SU-DHL-6 (cell line): ENCODE measurements around the gene PDGFC.

Source experiments
- H2AFZ ChIP-seq: fragments of 200-600 bp; sonication (generic); 2 replicates; pipeline ENCODE4 v1.6.1; 2014; ENCODE audit warnings: low read depth, mild to moderate bottlenecking, moderate library complexity, mixed read lengths, antibody characterized with exemption, low read length; ENCODE audit not compliant: severe bottlenecking
- H3F3A ChIP-seq: fragments of 200-600 bp; shearing (Covaris generic); 2 replicates; pipeline ENCODE4 v1.6.0; 2016; ENCODE audit warnings: antibody characterized with exemption, mild to moderate bottlenecking; ENCODE audit not compliant: insufficient read depth
- H3K27ac ChIP-seq: fragments of 200-600 bp; sonication (generic); 2 replicates; pipeline ENCODE4 v1.5.1; 2016; ENCODE audit warnings: low read depth, mild to moderate bottlenecking, low read length, moderate library complexity, mixed read lengths
- H3K27me3 ChIP-seq: fragments of 200-600 bp; sonication (generic), shearing (Covaris generic); 2 replicates; pipeline ENCODE4 v1.6.0; 2014; ENCODE audit warnings: mild to moderate bottlenecking, low read length
- H3K36me3 ChIP-seq: fragments of 200-600 bp; sonication (generic); 2 replicates; pipeline ENCODE4 v1.6.1; 2014; ENCODE audit warnings: mild to moderate bottlenecking, low read length, mixed read lengths
- H3K4me2 ChIP-seq: fragments of 300-600, 200-600 bp; shearing (Covaris generic), sonication (generic); 2 replicates; pipeline ENCODE4 v1.6.0; 2014; ENCODE audit warnings: low read length, low read depth, mild to moderate bottlenecking; ENCODE audit not compliant: poor library complexity, severe bottlenecking
- H3K4me3 ChIP-seq: fragments of 200-600 bp; sonication (generic); 2 replicates; pipeline ENCODE4 v1.5.1; 2014; ENCODE audit warnings: antibody characterized with exemption, low read length, mild to moderate bottlenecking, mixed read lengths; ENCODE audit not compliant: insufficient read depth, poor library complexity, severe bottlenecking
- H3K79me2 ChIP-seq: fragments of 200-600 bp; sonication (generic); 2 replicates; pipeline ENCODE4 v1.6.1; 2014; ENCODE audit warnings: mild to moderate bottlenecking, low read length, moderate library complexity; ENCODE audit not compliant: insufficient read depth
- H3K9ac ChIP-seq: fragments of 200-600 bp; sonication (generic); 2 replicates; pipeline ENCODE4 v1.7.0; 2014; ENCODE audit warnings: mild to moderate bottlenecking, low read length
- H3K9me2 ChIP-seq: fragments of 200-600 bp; sonication (generic); replicated peaks from 2 replicates; pipeline ENCODE4 v1.6.1; 2014; ENCODE audit warnings: low read length; ENCODE audit not compliant: insufficient read depth
- H3K9me3 ChIP-seq: fragments of 200-600 bp; sonication (generic); 2 replicates; pipeline ENCODE4 v1.6.1; 2014; ENCODE audit warnings: low read length, mixed read lengths; ENCODE audit not compliant: insufficient read depth
- H4K20me1 ChIP-seq: fragments of 200-600 bp; sonication (generic); 2 replicates; pipeline ENCODE4 v1.6.1; 2014; ENCODE audit warnings: low read depth, mild to moderate bottlenecking, antibody characterized with exemption, low read length, moderate library complexity, mixed read lengths
- CTCF ChIP-seq: fragments of 200-600 bp; sonication (generic); IDR thresholded peaks from one replicate; pipeline ENCODE4 v1.5.1; 2017; ENCODE audit warnings: antibody characterized with exemption, mild to moderate bottlenecking, low read length, moderate library complexity; ENCODE audit not compliant: insufficient read depth, poor library complexity, severe bottlenecking
- EZH2phosphoT487 ChIP-seq: fragments of 200-600 bp; sonication (generic), shearing (Covaris generic); conservative IDR thresholded peaks from 2 replicates; pipeline ENCODE4 v1.6.1; 2018; ENCODE audit warnings: mild to moderate bottlenecking, antibody characterized with exemption, low read length, moderate library complexity, mixed read lengths

PDGFC gene

GRCh38 chr4:156799121-156799589 lies 172.4 kb downstream of the PDGFC start:
- Histone ChIP-seq H3K4me2 (no peak overlapping the region), H3K9ac (no peak overlapping the region)

GRCh38 chr4:156798438-156798837 lies 173.2 kb downstream of the PDGFC start:
- Histone ChIP-seq H3K4me2 (no peak overlapping the region), H3F3A (no peaks in the 10 kb centered on the region), H4K20me1 (no peaks in the 10 kb centered on the region), H3K9me2 (no peaks in the 10 kb centered on the region; the same call in 1 of the 2 replicates), H3K27ac (no peak overlapping the region), H3K79me2 (no peaks in the 10 kb centered on the region), H3K4me3 (no peak overlapping the region), H3K36me3 (no peaks in the 10 kb centered on the region), H3K27me3 (no peaks in the 10 kb centered on the region), H3K9me3 (no peaks in the 10 kb centered on the region), H2AFZ (no peak overlapping the region), H3K9ac (no peak overlapping the region)
- TF ChIP-seq EZH2phosphoT487 (no peak), CTCF (no peak)

More at GRCh38 chr4:156799121-156799589, 172.4 kb downstream of the PDGFC start:
- Histone ChIP-seq H3K4me3 (no peak overlapping the region), H3K9me2 (no peaks in the 10 kb centered on the region; the same call in 1 of the 2 replicates), H3K27ac (no peak overlapping the region), H3K79me2 (no peaks in the 10 kb centered on the region), H3K27me3 (no peaks in the 10 kb centered on the region), H3F3A (no peaks in the 10 kb centered on the region), H3K9me3 (no peaks in the 10 kb centered on the region), H3K36me3 (no peaks in the 10 kb centered on the region), H2AFZ (no peak overlapping the region), H4K20me1 (no peaks in the 10 kb centered on the region)
- TF ChIP-seq CTCF (no peak), EZH2phosphoT487 (no peak)

- Histone ChIP-seq H3K9me2 (no peaks in the 10 kb centered on the region; the same call in 1 of the 2 replicates), H3K79me2 (no peaks in the 10 kb centered on the region), H2AFZ (no peak overlapping the region), H3K36me3 (no peaks in the 10 kb centered on the region), H3K4me3 (no peak overlapping the region), H3K9me3 (no peaks in the 10 kb centered on the region), H3K27ac (no peak overlapping the region), H3K4me2 (no peak overlapping the region), H4K20me1 (no peaks in the 10 kb centered on the region), H3K9ac (no peak overlapping the region), H3K27me3 (no peaks in the 10 kb centered on the region), H3F3A (no peaks in the 10 kb centered on the region)
- TF ChIP-seq CTCF = no peak
- no peak for TF ChIP-seq EZH2phosphoT487
These were observed 174.4 kb downstream of the PDGFC start for GRCh38 chr4:156797206-156797605.
